HG03565 (cell line): ENCODE measurements around the gene SLC22A12.

Source experiments
- ATAC-seq: cut with Tn5 transposase; IDR thresholded peaks from one replicate; pipeline ENCODE4 v1.9.1; 2021; ENCODE audit warnings: mild to moderate bottlenecking, moderate library complexity; ENCODE audit not compliant: unreplicated experiment

The SLC22A12 gene

DNA sequence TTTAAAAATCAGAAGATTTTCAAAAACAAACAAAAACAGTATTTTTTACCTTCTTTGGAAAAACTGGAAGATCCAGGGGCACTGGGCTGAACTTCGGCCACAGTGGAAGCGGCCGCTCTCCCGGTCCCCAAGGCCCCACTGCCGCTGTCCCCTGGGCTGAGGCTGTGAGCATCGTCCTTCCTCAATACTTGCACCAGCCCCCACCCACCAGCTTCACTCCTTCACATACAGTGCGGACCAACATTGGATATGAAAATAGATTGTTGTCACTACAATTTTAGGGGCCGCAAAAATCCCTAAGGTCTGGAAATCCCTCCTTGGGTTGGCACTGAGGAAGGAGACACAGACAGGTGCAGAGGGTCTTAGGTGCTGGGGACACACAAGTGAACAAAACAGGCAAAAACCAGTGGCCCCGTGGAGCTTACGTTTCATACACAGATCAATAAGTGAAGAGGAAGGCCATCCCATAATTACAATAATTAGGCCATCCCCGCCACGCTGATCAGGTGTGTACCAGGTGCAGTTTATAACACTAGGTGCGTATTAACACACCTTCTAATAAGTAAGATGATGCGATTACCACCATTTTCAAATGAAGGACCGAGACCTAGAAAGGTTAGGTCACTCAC lies 28.2 kb upstream of the SLC22A12 start:
- ATAC-seq: no peak

DNA sequence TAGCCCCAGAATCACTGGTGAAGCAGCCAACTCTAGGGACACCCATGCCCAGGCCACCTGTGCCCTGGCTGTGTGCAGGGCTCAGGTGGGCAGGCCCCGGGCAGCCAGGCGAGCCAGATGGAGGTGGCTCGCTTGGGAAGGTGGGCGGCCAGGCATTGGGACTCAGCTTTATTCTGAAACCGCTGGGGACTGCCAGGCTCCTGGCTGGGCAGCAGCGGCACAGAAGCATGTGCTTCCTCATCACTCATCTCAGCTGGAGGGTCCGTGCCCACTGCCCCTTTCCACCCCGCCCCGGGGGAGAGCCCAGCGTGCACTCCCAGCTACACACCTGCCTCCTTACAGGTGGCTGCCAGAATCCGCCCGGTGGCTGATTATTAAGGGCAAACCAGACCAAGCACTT lies 27.1 kb upstream of the SLC22A12 start:
- ATAC-seq: no peak

DNA sequence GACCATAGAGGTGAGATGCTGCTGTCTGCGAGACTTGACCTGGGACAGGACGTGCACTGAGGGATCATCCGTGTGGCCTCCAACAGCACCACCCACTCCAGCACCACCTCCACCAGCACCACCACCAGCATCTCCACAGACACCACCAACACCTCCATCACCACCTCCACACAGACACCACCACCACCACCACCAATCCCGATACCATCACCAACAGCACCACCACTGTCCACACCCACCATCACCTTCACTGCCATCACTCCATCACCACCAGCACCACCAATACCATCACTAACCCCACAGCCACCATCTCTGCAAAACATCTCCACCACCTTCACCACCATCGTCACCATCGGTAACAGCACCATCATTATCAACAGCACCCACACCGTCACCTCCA lies 26.6 kb upstream of the SLC22A12 start:
- ATAC-seq: no peak

DNA sequence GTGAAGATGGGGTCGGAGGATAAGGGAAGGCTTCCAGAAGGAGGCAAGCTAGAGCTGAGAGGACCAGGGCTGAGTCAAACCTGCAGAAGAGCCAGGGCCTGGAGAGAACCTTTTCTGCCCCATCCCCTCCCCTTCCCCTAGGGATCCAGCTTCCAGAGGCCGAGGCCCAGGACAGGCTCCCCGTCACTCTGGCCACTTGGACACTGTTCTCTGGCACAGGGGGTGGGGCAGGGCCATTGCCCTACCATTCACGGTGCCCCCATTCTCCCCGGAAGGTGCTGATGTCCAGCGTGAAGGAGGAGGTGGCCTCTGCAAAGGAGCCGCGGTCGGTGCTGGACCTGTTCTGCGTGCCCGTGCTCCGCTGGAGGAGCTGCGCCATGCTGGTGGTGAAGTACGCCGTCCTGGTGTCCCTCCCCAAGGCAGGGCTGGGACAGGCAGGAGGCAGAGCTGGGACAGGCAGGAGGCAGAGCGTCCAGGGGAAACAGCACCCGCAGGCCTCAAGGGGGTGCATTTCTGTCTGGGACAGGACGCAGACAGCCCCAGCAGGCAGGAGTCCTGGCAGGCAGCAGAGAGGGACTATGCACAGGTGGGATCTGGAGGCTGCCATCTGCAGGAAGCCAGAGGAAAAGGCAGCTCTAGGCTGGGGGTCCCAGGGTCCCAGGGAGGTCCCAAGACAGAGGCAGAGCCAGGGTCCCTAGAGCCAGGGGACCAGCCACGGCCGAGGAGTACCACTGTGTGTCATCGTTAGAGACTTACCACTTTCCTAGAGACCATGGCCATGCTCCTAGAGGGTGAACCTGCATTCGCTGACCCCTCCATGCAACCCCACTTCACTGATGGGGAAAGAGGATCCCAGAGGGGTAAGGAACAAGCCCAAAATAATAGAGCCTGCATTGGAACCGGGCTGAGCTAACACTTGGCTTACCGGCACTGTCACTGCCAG lies 25.8 kb upstream of the SLC22A12 start:
- ATAC-seq: no peak

DNA sequence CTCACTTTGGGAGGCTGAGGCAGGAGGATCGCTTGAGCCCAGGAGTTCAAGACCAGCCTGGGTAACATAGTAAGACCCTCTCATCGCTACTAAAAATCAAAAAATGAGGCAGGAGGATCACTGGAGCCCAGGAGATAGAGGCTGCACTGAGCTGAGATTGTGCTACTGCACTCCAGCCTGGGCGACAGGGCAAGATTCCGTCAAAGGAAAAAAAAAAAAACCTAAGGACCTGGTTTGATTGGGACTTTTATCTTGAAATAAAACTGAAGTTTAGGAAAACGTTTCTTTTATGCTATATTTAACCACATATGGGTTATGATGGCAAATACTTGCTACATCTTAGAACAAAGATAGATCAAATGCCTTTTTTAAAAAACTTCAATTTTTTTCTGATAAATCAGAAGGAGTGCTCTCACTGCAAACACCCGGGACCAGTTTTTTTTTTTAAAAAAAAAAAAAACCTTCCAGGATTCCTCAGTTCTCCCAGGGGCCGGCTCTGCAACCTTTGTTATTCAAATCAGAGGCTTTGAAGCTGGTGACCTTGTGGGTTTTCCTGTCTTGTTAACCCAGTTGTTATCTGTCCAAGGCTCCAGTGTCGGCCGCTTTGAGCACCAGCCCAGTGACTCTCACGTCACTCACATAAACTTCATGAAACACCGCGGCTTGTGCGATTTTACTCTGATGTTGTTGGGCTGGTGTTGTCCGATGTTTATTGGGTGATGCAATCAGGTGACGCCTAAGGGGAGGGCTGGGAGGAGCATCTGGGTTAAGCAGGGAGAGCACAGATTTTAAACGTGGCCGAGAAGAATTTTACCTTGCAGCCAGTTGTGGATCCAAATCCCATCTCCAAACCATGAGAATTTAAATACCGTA lies 24.7 kb upstream of the SLC22A12 start:
- ATAC-seq: no peak

DNA sequence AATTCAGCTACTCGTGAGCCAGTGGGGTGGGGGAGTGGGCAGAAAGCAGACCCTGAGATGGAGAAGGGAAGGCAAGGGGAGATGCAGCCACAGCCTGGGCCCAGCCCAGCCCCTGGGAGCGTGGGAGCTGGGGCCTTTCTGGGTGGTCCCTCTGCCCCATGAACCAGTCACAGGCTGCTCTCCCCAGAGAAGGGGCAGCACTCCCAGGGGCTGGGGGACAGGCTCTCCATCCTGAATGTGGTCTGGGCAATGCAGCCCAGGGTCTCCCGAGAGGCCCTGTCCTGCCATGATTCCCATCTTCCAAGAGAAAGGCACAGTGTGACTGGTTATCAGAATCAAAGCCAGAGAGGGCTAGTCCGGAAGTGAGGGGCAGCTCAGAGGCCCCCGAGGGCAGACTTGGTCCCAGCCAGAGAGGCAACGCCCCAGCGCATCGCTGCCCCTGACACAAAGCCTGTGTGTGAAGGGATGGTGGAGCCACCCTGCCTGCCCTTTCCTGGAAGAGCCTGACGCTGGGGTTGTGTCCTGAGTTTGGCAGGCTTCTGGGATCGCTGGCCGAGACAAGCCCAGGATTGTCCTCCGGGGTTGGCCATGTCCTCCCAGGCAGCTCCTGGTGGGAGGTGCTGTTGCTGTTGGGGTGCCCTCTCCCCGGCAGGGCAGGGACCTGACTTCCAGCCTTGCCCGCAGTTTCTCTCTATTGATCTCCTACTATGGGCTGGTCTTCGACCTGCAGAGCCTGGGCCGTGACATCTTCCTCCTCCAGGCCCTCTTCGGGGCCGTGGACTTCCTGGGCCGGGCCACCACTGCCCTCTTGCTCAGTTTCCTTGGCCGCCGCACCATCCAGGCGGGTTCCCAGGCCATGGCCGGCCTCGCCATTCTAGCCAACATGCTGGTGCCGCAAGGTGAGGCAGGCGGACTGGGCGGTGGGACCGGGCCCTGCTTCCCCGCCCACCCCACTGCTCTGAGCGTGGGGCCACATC lies 23.8 kb upstream of the SLC22A12 start:
- no peak for ATAC-seq

DNA sequence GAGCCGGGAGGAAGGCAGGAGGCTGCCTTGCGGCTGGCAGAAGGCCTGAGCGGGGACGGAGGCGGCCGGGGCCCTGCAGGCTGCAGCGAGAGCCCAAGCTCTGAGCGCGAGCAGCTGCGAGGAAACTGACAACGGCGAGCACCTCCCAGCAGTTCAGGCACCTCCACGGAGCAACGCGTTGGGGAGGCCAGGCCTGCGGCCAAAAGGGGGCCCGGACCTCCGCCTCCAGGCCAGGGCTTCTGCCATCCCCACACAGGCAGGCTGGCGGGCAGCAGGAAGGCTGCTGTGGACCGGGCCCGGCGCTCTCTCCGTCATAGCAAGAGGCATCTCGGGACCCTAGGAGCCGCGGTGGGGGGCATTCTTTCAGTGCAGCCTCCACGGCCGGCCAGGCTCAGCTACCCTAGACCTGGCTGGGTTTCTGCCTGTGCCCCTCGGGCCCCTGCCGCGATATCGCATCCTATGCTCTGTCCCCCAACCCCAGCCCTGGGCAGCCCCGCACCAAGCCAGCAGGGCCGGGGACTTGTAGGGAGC lies 22.9 kb upstream of the SLC22A12 start:
- no peak for ATAC-seq

DNA sequence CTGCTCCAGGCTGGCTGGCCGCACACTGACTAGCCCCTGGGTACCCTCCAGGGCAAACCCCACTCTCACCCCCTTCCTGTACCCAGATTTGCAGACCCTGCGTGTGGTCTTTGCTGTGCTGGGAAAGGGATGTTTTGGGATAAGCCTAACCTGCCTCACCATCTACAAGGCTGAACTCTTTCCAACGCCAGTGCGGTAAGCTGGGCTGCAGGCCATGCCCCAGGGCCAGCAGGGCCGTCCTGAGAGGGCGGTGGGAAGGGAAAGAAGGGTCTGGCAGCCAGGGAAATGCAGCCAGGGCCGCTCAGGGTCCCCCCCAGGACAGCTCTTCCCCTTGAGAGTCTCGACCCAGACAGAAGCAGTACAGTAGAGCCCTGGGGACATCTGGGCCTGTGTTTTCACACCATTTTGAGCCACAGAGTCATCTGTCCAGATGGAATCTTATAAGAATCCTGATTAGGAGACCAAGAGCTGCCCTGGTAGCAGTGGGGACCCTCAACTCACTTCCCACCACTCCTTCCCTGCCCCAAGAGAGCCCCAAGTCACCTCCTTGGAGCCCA lies 22.4 kb upstream of the SLC22A12 start:
- no peak for ATAC-seq

DNA sequence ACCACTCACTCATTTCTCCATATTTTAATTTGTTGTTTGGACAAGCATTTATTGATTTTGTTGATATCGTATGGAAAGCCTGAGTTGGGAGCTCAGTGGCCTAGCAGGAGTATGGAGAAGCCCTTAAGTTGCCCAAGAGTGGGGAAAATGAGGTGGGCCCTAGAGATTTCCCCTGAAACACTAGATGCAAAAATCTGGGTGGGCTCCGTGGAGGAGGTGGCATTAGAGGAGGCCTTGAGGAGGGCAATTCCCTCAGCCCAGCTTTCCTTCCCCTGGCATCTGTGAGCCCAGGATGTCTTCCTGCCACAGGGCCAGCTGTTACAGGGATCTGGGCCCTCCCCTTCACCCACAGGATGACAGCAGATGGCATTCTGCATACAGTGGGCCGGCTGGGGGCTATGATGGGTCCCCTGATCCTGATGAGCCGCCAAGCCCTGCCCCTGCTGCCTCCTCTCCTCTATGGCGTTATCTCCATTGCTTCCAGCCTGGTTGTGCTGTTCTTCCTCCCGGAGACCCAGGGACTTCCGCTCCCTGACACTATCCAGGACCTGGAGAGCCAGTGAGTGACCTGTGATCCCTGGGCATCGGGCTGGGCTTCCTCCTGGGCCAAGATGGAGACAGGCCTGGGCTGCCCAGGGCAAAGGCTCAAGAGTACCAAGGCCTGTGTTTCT lies 21.6 kb upstream of the SLC22A12 start:
- ATAC-seq: no peak

DNA sequence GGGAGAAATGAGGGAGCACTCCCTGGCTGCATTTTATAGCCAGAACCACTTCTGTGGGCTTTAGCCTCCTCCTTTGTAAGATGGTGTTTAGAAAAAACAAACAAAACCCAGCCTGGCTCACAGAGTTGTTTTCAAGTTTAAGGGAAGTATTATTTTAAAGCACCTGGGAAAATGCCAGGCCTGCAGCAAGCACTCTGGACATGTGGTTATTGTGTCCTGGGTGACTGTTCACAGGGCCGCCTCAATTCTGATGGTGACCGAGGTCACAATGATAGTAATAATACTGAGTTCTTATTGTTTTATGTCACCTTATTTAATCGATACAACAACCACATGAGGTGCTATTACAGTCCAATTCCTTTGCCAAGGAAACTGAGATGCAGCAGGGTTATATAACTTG lies 20.7 kb upstream of the SLC22A12 start:
- ATAC-seq: no peak

DNA sequence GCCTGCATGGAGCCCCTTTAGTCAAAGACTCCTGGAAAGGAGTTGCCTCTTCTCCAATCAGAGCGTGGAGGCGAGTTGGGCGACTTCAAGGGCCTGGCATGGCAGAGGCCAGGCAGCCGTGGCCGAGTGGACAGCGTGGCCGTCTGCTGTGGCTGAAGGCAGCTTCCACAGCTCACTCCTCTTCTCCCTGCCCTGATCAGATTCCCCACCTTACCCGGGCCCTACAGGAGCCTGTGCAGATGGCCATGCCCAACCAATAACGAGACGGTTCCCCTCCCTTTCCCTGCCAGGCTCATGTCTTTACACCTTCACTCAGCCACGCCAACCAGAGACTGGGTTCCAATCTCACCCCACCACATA lies 20.0 kb upstream of the SLC22A12 start:
- ATAC-seq: no peak

DNA sequence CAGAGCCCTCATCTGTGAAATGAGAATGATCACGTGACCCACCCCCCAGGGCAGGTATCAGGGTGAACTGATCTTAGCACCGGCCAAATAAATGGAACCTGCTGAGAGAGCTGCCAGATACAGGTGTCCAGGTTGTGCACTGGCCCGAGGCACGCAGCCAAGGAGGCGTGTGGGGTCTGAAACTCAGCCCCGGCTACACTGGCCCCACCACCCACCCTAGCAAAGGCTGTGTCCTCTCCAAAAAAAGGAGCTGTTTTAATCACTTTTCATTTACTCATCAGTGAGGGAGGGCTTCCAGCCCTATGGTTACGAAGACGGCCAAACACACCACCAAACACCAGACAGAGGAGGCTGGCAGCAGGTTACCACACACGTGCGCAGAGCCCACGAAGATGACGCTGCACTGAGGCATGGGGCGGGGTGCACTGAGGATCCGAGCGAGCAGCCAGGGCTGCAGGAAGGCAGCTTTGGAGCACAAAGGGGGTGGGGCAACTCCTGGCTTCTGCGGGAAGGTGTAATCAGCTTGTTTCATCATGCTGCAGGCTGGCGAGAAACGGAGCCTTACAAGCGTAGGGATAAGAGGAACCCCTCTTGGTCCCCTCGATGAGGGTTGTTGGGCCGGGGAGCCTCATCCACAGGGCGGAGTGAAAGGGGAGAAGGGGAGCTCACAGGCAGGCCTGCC lies 19.5 kb upstream of the SLC22A12 start:
- ATAC-seq: no peak

DNA sequence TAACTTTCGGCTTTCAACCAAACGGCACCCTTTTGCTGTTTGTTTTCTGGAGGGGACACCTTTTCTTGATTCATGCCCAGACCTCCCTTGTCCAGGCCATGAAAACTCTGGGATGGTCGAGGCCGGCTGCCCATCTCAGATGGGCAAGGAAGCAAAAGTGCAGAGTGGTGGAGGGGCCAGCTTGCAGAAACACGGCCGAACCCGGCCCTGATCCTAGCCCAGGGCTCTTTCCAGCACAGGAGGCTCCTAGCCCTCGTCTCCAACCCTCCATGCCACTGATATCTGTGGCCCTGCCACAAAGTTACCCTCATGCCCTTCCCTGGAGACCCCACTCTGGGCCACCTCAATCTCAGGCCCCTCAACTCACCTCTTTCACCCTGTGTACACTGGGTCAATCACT lies 18.9 kb upstream of the SLC22A12 start:
- ATAC-seq: no peak

DNA sequence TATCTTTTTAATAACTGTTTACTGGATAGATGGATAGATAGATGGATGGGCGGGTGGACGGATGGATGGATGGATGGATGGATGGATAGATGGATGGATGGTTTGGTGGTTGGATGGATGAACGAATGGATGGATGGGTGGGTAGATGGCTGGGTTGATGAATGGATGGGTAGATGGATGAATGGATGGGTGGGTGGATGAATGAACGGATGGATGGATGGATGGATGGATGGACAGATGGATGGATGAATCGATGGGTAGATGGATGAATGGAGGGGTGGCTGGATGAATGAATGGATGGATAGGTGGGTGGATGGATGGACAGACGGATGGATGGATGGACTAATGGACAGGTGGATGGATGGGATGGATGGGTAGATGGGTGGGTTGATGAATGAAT lies 13.8 kb upstream of the SLC22A12 start:
- ATAC-seq: no peak

DNA sequence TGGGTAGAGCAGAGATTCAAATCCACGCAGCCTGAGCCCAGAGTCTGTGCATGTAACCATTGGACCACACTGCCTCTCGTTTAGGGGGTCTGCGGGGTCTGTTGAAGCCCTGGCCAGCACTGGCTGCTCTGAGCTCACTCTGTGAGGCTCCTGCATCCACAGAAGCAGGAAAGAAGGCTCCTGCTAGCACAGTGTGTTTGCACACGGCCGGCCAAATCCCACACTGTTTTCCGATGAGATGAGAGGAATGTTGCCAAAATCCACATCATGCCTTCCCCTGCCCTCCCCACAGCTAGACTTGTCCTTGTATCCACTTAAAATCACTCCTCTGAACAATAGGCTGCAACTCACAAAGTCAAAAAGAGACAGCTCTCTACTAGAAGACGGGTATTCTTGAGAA lies 10.6 kb upstream of the SLC22A12 start:
- ATAC-seq: no peak

DNA sequence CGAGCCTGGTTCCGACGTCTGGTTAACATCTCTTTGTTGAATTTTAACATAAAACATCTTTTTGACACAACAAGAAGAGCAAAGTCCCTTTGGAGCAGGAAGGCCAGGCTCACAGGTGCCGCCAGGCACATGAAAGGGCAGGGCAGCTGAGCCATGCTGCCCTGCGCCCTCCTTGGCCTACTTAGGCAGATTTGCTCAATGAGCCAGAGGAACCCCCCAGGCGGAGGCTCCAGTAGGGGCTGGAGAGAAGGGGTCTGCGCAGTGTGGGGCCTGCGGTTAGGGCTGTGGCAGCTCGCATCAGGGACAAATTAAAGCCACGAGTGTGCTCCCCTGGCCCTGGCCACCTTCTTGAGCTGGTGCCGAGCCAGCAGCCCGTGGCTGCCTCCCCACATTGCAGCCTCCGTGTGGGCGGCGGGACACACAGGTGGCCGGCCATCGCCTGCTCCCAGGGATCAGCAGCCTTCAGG lies 9.9 kb upstream of the SLC22A12 start:
- ATAC-seq: no peak

DNA sequence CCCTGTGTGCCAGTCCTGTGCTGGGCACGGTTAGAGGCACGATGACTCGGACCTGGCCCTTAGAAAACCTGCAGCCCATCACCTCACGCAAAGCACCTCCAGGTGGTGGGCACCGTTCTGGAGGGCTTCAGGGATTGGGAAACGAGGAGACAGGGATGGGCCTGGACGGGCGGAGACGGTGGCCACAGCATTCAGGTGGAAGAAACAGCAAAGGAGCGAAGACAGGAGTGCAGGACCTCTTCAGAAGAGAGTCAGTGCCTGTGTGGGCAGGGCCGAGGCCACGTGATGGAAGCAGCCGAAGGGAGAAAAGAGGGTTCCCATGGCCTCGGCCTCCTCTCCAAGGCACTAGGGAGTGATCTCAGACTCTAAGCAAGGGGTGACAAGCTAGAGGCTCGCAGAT lies 8.1 kb upstream of the SLC22A12 start:
- ATAC-seq: no peak
